ENCODE data around the gene ERCC1. TPM values are rescaled to one million over a fixed set of nuclear protein-coding genes. Genes with fewer than 3 reads are reported as not detected.

ERCC1 gene
- total and polyA plus RNA-seq, 2 of the 13 experiments (the other 11 are each of a cell fraction or from before 2014, with no cell fraction given) = 40.0 to 66.4 TPM

- TSS peak; percentile 99 for BruUV-seq (replicated peaks)
- H2AFZ ChIP-seq (ENCODE audit: low read length) = no peak within 1 kb of the TSS
- in situ Hi-C loops (cut with HindIII; ENCODE audit: extremely low pct_ligation_motif_present, low pct_unique_long_range_greater_than_20kb) = no loop called here
- ATAC-seq = peak; percentile 99
- H4K20me1 ChIP-seq (ENCODE audit: insufficient read depth, low read length) = peaks cover 4% of the 10 kb centered on the region; the same call in 1 of the 2 replicates
- DNase-seq (ENCODE audit: low spot score) = peak; percentile 96
- H3K9me3 ChIP-seq (ENCODE audit: low read length) = no peaks in the 10 kb centered on the region
- peak within 1 kb of the TSS; percentile 84 to 95 (median 86) for H3K4me3 ChIP-seq (replicated peaks in 1 of 3; ENCODE audit: insufficient read depth in 1 of 3, low read depth in 2 of 3, low read length in 3 of 3)
- H3K9ac ChIP-seq (ENCODE audit: insufficient read depth, low read depth, low read length) = peak within 1 kb of the TSS; percentile 88
- 5% methylated on average over 32 of the region's 55 CpGs for WGBS (ENCODE audit: low lambda C conversion rate)
- H3K4me2 ChIP-seq (ENCODE audit: low read depth, low read length) = peak within 1 kb of the TSS; percentile 75
- POLR2A ChIA-PET = interaction anchor here (0.6 to 1.7 kb wide), 4 partner anchors 8 to 399 kb away, joined by 3 to 4 read pairs (median 4); partner anchors contain the start of genes BLOC1S3, PPP1R13L and TRAPPC6A
- H3K27ac ChIP-seq (ENCODE audit: extremely low read length, insufficient read depth, low read length) = peak within 1 kb of the TSS; percentile 94
- CTCF ChIA-PET (ENCODE audit: low intra/inter-chr PET ratio, low total read pairs) = no interaction called here
- peaks cover 4 to 11% of the 10 kb centered on the region in 2 experiments; a peak in 4 of 5 replicates for H3K36me3 ChIP-seq (replicated peaks in 1 of 2; ENCODE audit: control insufficient read depth in 1 of 2, insufficient read depth in 2 of 2, low read length in 2 of 2)
- H3K79me2 ChIP-seq (ENCODE audit: insufficient read depth, low read length) = peaks cover 8% of the 10 kb centered on the region
- intact Hi-C loops (cut with micrococcal nuclease; ENCODE audit: unreplicated experiment) = no loop called here
- H3K27me3 ChIP-seq (ENCODE audit: control insufficient read depth in 1 of 2, insufficient read depth in 2 of 2, low read length in 2 of 2) = no peaks in the 10 kb centered on the region
- peak; percentile 87 for FAIRE-seq
- peaks cover 32% of the 10 kb centered on the region for H3K4me1 ChIP-seq (ENCODE audit: insufficient read depth, low read length)
- TF ChIP-seq, protein P1, sequence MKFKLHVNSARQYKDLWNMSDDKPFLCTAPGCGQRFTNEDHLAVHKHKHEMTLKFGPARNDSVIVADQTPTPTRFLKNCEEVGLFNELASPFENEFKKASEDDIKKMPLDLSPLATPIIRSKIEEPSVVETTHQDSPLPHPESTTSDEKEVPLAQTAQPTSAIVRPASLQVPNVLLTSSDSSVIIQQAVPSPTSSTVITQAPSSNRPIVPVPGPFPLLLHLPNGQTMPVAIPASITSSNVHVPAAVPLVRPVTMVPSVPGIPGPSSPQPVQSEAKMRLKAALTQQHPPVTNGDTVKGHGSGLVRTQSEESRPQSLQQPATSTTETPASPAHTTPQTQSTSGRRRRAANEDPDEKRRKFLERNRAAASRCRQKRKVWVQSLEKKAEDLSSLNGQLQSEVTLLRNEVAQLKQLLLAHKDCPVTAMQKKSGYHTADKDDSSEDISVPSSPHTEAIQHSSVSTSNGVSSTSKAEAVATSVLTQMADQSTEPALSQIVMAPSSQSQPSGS (CRISPR knock-in tag; IDR thresholded peaks at IDR 0.05) = no peak
- TF ChIP-seq FOSL2 (CRISPR knock-in tag; IDR thresholded peaks at IDR 0.05) (no peak), TEAD3 (CRISPR knock-in tag; optimal IDR thresholded peaks at IDR 0.05; ENCODE audit: borderline replicate concordance) (no peak), NFE2L1 (CRISPR knock-in tag; IDR thresholded peaks at IDR 0.05; ENCODE audit: borderline replicate concordance) (no peak), CREM (IDR thresholded peaks at IDR 0.05) (peak; percentile 65; the same call in 1 of the 2 replicates), CREM (CRISPR knock-in tag; IDR thresholded peaks at IDR 0.05) (no peak), RERE (CRISPR knock-in tag; IDR thresholded peaks at IDR 0.05; ENCODE audit: low read depth) (no peak), KMT2B (CRISPR knock-in tag; IDR thresholded peaks at IDR 0.05) (no peak), POLR2A (IDR thresholded peaks at IDR 0.05; ENCODE audit: insufficient read depth in 1 of 2, low read depth in 2 of 2, low read length in 2 of 2) (peak; percentile 66 to 76), DPF2 (CRISPR knock-in tag; IDR thresholded peaks at IDR 0.05; ENCODE audit: borderline replicate concordance, low read depth) (no peak), SP2 (CRISPR knock-in tag; IDR thresholded peaks at IDR 0.05) (peak; percentile 97), ZNF430 (CRISPR knock-in tag; IDR thresholded peaks at IDR 0.05) (0 out of 2 replicates have a peak, but pooled peaks have one; percentile 33), SPEN (CRISPR knock-in tag; IDR thresholded peaks at IDR 0.05; ENCODE audit: low read depth) (peak; percentile 64; the same call in 1 of the 2 replicates), ZSCAN31 (CRISPR knock-in tag; IDR thresholded peaks at IDR 0.05; ENCODE audit: low read depth) (peak; percentile 48; the same call in 1 of the 2 replicates)
- TF ChIP-seq, protein P2, sequence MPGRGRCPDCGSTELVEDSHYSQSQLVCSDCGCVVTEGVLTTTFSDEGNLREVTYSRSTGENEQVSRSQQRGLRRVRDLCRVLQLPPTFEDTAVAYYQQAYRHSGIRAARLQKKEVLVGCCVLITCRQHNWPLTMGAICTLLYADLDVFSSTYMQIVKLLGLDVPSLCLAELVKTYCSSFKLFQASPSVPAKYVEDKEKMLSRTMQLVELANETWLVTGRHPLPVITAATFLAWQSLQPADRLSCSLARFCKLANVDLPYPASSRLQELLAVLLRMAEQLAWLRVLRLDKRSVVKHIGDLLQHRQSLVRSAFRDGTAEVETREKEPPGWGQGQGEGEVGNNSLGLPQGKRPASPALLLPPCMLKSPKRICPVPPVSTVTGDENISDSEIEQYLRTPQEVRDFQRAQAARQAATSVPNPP (CRISPR knock-in tag; IDR thresholded peaks at IDR 0.05) = no peak
- TF ChIP-seq, protein P3, sequence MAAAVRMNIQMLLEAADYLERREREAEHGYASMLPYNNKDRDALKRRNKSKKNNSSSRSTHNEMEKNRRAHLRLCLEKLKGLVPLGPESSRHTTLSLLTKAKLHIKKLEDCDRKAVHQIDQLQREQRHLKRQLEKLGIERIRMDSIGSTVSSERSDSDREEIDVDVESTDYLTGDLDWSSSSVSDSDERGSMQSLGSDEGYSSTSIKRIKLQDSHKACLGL (CRISPR knock-in tag; IDR thresholded peaks at IDR 0.05) = 0 out of 2 replicates have a peak, but pooled peaks have one; percentile 13
Measured at GRCh38 chr19:45370410-45371204, 53.1 kb downstream of the ERCC1 start, which contains the start of gene ERCC2. Gene ERCC2, minus strand, starts transcription at chr19:45370573. Its CDS starts 33 bp downstream, at chr19:45370540.
